HG03159 (cell line): Measurements from ENCODE around the gene ZNF451.
"Not testable (repeated sequence)": the region's sequence is repeated elsewhere in the genome, so short reads cannot be mapped to it uniquely, and the experiment has no call there.

ENCODE experiments used
- ATAC-seq: cut with Tn5 transposase; IDR thresholded peaks from one replicate; pipeline ENCODE4 v1.9.1; 2021; ENCODE audit warnings: mild to moderate bottlenecking, moderate library complexity; ENCODE audit not compliant: unreplicated experiment

ZNF451 gene

DNA sequence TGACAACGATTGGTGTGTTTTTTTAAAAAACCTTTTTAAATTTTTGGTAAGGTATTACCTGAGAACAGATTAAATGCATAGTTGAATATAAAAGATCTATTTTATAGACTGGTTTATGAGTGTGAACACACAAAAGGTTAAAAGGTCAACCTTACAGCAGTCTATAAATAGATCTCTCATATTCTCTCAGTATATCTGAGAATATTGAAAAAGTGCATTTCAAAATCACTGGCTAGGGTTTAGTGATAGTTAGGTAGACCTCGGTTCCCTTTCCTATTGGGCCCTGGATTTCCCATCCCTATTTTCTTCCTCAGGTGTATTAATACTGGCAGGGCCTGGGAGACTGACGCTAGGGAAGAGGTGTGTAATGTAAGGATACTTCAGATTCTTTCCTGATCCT, 723 bp upstream of the ZNF451 start:
- ATAC-seq = no peak

DNA sequence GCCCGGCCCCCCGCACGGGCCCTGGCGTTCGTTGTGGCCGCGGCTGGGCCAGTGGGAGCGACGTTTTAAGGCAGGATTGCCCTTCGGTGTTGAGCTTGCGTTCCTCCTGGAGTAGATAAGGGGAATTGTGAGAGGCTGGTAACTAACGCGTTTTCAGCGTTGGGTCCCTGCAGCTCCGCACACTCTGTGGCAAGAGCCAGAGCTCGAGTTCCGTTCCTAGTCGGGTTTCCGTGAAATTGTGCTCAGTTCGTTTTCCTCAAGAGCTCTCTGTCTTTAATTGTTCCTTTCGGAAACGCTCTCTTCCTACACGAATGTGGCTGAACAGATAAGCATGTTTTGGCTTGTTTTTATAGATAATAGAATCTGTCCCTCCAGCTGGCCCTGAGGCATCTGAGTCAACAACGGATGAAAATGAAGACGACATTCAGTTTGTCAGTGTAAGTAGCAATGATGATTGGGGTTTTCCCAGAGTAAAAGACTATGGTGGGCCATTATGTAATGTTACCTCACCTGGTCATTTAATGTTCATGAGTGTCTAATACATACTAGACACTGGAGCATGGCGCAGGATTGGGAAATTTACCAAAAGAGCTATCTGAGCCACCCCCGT, 575 bp downstream of the ZNF451 start:
- ATAC-seq = peak; percentile 16

DNA sequence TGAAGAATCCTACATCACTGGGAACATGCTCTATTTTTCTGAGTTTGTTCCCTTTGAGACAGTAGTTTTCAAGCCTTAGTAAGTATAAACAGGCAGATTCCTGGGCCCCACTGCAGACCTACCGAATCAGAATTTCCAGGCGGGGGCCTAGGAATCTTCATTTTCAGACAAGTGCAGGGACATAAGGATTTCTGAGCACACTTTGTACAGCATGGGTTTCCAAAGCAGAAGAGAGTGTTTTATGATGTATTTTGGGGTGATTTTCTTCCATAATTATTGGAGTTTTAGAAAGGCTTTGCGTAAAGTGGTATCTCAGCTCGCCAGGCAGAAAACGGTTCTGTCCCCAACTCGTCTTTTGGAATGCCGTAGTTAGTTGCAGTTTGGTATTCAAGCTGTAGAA, 1.4 kb downstream of the ZNF451 start:
- ATAC-seq = not testable (repeated sequence)

DNA sequence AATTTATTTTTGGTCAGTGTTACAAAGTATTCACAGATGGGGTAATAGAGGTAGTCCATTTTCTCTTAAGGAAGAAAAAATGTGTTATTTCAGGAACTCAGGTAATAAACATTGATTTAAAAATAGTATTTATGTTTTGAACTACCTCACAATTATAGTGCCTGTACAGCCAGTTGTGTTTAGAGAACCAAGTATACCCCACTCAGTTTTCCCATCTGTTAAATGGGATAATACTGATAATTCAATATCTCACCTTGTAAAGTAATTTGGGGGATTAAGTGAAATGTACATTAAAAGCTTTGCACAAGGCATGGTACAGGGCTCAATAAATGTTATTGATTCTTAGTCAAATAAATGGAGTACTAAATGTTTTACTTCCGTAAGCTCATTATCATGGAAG, 4.7 kb downstream of the ZNF451 start:
- ATAC-seq = no peak

DNA sequence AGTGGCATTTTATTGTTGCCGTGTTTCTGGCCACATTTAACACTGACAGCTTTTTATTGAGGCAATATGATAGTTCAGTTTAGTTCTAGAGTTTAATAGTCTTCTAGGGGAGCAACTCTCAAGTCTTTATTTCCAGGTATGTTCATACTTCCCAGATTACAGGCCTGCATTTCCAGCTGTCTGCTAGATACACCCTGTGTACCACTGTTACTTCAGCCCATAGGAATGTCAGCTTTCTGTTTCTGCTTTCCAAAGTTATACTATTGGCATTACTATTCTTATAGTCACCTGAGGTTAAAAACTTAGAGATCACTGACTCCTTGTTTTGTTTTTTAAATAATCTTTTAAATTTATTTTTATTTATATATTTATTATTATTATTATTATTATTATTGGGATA, 7.6 kb downstream of the ZNF451 start:
- no peak for ATAC-seq

DNA sequence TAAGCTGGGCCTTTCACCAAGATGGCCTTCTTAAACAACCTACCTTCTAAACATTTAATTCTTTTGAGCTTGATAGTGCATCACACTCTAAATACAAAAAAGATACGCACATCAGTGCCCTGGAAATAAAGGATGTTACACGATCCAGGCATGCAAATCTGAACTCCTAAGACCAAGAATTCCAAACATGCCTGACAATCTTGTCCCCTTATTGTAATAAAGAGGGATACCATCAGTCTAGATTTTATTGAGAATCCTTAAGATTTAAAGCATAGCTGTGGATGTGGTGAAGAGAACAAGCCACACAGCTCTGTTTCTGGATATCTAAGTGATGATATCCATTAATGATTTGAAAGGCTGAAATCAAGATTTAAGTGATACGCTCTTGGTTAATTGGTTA, 13.0 kb downstream of the ZNF451 start:
- ATAC-seq = no peak

DNA sequence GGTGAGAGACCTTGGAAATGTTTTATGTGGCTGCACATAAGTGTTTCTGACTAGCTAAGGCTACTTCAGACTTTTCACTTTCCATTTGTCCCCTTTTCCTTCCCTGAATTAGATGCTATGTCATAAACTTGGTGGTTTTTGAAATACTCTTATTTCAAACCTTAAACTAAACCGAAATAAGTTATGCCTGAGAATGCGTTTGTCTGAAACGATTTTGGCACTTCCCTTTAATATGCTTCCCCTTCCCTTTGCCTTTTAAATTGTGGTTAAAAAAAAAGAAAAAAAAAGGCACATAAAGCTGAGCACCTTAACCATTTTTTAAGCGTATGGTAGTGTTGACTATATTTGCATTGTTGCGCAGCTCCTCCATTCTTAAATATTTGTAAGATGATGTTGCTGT, 14.3 kb downstream of the ZNF451 start:
- ATAC-seq = no peak

DNA sequence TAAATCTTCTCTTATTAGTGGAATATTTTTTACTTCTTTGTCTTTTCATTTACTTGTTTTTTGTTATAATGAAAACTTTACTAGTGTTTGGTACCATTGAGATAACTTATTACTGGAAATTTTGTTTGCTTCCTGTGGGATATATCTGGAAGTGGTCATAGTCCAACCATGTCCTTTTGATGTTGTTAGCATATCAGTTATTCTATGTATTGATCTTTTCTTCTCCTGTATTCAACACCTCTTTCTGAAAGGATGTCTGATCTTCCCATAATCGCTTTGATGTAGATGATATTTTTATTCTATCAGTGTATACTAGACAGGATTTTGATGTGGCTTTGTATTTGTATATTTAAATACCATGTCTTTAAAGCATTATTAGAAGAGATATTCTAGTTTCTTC, 17.0 kb downstream of the ZNF451 start:
- ATAC-seq = no peak

DNA sequence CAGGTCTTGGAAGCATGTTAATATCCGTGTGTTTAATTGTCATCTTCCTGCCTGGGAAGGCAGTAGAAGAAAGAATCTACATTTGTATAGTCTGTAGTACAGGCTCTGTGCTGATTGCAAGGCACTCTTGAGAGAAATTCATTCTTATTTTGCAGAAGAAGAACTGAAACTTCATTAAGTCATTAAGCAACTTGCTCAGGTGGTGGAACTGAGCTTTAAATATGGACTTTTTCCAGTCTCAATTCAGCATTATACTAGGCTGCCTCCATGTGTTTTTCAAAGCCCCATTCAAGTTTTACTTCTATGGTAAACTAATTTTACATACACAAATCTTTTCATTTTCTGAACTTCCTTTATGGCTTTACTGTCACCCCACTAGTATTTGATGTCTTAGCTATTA, 18.7 kb downstream of the ZNF451 start:
- peak; percentile 92 for ATAC-seq

DNA sequence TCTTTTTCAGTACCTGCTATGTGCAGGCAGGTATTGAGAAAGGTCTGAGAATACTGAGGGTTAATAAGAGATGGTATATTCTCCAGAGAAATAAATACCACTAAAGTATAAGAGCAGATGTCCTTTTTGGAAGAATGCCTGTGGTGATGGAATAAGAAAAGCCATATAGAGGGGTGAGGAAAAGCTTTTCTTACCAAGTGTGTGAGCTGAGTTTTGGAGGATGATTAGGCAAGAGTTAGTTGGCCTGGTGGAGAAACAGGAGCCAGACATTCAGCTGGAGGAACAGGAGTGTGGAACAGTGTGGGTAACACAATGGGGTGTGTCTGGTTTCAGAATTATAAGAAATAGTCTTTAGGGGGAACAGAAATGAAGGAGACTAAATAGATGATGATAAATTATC, 19.9 kb downstream of the ZNF451 start:
- ATAC-seq = no peak

DNA sequence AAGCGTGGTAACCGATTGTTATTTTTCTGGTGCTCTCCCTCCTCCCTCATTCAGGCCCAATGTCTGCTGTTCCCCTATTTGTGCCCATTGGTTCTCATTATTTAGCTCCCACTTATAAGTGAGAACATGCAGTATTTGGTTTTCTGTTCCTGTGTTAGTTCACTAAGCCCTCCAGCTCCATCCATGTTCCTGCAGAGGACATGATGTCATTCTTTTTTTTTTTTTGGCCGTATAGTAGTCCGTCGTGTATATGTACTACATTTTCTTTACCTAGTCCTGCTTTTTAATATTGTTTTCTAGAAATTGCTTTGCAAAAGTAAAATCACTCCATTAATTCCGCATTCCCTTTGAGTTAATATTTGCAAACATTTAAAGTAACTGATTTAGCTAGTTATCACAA, 23.1 kb downstream of the ZNF451 start:
- no peak for ATAC-seq

DNA sequence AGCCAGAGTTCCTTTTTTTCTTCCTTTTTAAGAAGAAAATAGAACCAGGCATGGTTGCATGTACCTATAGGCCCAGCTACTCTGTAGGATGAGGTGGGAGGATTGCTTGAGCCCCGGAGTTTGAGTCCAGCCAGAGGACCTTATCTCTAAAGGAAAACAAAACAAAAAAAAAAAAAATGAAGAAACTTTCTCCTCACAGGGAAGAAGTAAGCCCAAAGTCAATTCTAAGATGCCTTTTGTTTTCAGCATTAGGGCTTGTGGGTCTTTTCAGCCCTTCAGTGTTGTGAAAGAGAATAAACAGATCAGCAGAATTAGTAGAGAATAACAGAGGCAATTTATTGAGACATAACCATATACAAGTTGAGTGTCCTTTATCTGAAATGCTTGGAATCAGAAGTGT, 26.8 kb downstream of the ZNF451 start:
- no peak for ATAC-seq

DNA sequence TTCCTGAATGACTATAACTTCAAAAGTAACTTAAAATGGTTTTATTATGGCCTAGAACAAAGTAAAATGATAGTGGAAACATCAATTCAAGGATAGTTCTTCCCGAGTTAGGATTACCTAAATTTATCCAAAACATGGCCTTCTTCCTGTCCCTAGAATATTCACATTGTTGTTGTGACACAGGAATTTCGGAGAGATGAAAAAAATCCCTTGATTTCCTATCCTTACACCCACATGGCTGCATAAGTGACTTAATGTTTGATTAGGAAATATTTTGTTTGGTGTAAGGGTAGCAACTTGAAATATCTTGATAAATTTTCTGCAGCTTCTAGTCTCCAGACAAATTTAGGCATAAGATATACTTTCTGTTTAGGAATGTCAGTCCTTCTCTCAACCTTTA, 27.8 kb downstream of the ZNF451 start:
- ATAC-seq = no peak

DNA sequence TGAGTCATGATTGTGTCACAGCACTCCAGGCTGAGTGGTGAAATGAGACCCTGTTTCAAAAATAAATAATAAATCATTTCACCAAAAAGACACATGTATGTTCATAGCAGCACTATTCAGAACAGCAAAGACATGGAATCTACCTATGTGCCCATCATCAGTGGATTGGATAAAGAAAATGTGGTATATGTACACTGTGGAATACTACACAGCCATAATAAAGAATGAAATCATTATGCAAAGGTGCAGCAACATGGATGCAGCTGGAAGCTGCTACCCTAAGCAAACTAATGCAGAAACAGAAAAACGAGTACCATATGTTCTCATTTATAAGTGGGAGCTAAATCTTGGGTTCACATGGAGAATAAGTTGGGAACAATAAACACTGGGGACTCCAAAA, 33.1 kb downstream of the ZNF451 start:
- no peak for ATAC-seq

DNA sequence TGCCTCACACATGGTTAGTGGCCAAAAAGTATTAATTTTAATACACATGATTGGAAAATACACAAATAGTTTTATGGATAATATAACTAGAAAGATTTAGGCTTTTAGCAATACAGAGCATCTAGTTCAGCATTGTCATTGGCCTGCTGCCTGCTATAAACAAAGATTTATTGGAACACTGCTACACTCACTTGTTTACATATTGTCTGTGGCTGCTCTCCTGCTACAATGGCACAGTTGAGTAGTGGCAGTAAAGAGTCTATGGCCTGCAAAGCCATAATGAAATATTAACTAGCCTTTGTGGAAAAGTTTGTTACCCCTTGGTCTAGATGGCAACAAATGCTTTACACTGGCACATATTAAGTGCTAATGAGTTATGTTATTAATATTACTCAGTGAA, 37.8 kb downstream of the ZNF451 start:
- no peak for ATAC-seq

DNA sequence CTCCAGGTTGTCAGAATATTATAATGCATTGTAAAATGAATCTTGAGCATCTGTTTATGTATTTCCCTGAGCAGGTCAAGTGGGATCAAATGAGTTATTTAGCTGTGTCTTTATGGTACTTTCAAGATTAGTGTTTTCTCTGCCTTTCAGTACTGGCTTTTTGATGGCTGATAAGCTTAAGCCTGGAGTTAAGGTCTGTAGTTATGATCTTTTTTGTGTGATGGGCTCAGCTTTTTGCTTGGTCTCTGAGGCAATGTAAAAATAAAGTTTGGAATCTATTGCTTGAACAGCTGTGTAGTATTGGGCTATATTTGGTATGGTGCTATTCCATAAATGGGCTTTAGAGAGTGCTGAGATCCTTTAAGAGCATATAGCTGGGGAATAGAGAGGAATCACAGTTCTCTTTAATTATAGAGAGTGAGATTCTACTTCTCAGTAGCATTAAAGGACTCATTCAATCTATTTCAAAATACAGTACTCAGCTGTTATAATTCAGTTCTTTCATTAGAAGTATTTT, 40.7 kb downstream of the ZNF451 start:
- ATAC-seq = no peak

DNA sequence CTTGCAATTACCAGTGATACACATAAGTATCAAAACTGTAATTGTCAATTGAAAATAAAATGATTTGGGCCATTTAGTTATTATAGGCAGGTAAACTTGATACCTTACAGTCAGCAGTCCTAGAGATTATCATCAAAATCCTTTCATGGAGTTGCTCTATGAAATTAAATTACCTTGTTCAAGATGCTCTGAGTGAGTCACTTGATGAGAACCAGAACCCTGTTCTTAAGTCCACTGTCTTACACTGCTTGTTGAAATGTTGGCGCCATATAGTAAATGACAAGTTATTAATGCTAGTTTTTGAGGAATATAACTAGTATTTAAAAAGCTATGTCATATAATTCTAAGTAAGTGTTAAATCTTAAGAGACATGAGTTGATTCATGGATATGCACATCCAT, 45.0 kb downstream of the ZNF451 start:
- ATAC-seq = no peak

DNA sequence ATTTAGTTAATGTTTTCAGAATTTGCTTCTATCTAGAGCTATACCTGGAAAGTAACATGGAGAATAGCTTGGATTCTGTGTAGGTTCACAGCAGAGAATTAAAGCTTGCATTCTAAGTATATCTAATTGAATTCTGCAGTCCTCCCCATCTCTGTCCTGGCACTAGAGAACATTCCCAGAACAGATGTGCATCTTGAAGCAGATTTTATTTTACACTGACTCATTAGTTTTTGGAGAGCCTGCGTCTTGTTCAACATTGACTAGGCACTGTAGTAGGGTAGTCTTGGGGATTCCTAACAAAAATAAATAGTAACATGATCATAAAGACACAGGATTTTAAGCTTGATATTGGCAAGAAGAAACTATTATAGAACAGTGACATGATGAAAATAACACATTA, 45.9 kb downstream of the ZNF451 start:
- ATAC-seq = no peak

DNA sequence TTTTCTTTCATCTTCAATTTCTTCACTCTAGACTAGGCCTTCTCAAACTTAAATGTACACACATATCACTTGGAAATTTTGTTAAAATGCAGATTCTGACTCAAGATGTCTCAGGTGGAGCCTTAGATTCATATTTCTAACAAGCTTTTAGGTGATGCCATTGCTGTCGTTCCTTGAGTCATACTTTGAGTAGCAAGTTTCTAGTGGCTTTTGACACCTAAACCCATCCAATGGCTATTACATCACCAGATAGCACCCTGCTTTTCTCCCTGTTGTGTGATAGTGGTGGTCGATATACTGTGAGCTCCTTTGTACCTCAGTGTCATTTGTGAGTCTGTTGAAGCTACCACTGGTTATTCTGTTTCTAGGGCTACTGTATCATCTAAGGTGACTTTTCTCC, 47.4 kb downstream of the ZNF451 start:
- no peak for ATAC-seq

DNA sequence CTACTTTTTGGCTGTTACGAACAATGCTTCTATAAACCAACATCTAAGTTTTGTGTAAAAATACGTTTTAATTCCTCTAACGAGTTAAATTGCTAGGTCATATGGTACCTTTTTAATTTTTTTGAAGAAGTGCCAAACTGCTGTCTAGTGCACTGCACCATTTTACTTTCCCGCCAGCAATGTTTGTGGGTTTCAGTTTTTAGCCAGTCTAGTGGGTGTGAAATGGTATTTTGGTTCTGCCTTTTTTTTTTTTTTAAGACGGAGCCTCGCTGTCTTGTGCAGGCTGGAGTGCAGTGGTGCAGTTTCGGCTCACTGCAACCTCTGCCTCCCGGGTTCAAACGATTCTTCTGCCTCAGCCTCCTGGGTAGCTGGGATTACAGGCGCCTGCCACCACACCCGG, 48.0 kb downstream of the ZNF451 start:
- no peak for ATAC-seq

DNA sequence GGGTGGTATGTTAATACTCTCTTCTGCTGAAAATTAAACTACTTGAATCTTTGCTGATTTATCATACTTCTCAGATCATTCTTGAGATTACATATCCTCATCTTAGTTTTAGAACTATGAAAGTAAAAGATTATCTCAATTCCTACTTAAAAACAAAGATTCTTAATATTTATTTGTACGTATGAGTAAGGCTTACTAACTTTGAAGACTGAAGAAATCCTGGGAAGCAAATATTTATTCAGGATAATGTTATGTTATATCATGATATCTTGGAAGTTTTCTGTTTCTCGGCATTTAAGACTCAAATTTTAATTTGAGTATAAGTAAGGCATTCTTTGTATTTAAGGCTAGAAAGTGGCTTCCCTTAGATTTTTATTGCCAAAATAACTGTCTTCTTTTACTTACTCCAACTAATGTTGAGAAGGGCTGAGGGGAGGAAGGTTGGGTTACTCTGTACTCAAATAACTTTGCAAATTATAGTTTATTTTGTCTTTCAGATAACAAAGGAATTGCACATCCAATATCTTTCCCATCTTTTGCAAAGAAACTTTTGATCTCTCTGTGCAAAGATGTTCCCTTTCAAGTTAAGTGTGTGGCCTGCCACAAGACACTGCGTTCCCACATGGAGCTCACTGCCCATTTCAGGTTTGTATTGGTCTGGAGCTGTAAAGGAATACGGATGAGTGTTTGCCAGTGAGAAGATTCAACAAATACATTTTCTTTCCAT, 51.6 kb downstream of the ZNF451 start:
- no peak for ATAC-seq

DNA sequence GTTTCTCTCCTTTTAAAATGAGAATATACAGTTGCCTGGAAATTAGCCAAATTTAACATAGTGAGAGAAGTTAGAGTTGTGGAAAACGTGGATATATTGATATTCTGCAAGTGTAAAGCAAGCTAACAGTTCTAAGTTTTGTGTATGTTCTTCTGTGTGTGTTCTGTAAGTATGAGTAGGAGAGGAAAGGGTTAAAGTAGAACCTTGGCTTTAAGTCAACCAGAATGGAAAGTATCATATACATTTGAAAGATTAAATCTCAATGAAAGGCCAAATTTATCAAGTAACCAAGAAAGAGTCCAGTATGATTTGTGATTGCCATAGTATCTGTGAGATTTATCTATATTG, 52.2 kb downstream of the ZNF451 start:
- ATAC-seq = no peak

DNA sequence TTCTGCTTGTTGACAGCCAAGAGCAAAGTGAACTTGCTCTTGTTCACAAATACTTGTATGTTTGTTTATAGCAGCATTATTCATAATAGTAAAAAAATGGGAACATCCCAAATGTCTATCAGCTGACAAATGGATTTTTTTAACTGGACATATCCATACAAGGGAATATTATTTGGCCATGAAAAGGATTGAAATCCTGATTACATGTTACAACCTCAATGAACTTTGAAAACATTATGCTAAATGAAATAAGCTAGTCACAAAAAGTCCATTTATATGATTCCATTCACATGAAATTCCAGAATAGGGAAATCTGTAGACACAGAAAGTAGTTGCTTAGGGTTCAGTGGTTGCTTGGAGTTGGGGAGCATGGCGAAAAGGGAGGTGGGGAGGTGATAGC, 53.7 kb downstream of the ZNF451 start:
- ATAC-seq = no peak
